Bronchial epithelial cell (primary cell): ENCODE data around the gene SCYGR2. TPM values are rescaled to one million over a fixed set of nuclear protein-coding genes. Genes with fewer than 3 reads are reported as not detected.

ENCODE experiments used
- DNase-seq: peaks from one replicate; pipeline ENCODE4 v3.0.0-alpha.2; 2010; ENCODE audit warnings: low read depth
- FAIRE-seq: peaks from 2 replicates; lab custom pipeline; 2011; peaks lifted over from hg19 to GRCh38; lab: Jason Lieb, UNC
- H3K27me3 ChIP-seq: 2 replicates; pipeline ENCODE4 v1.5.1; 2011; ENCODE audit warnings: low read length; ENCODE audit not compliant: control insufficient read depth, insufficient read depth
- H3K36me3 ChIP-seq: 2 replicates; pipeline ENCODE4 v1.5.1; 2011; ENCODE audit warnings: low read length; ENCODE audit not compliant: control insufficient read depth, insufficient read depth
- H3K4me3 ChIP-seq: 2 replicates; pipeline ENCODE4 v1.5.1; 2011; ENCODE audit warnings: mild to moderate bottlenecking, low read depth, low read length, control low read depth
- CTCF ChIP-seq: IDR thresholded peaks from 2 replicates; pipeline ENCODE4 v1.5.1; 2011; ENCODE audit warnings: mild to moderate bottlenecking, moderate library complexity, low read length, control low read depth, inconsistent platforms; ENCODE audit not compliant: insufficient read depth, severe bottlenecking
- total RNA-seq: library from RNA; depleted of rRNA; stranded (reverse); fragments of >200 nt; gene quantifications from 2 replicates; pipeline ENCODE4 v1.2.1, GENCODE V29; 2014

SCYGR2 gene
- total RNA-seq, 1 donor from 2014 or later = not detected

GRCh38 chr2:227613272-227613660 lies 14.6 kb downstream of the SCYGR2 start:
- peak; percentile 10 for DNase-seq
- no peak for TF ChIP-seq CTCF
- no peak for FAIRE-seq
- Histone ChIP-seq H3K27me3 (peaks cover 1% of the 10 kb centered on the region), H3K4me3 (no peak overlapping the region), H3K36me3 (no peaks in the 10 kb centered on the region)

GRCh38 chr2:227614246-227614645 lies 15.6 kb downstream of the SCYGR2 start:
- Histone ChIP-seq H3K27me3 (peaks cover 1% of the 10 kb centered on the region), H3K4me3 (no peak overlapping the region), H3K36me3 (no peaks in the 10 kb centered on the region)
- no peak for DNase-seq
- no peak for TF ChIP-seq CTCF
- FAIRE-seq = no peak

GRCh38 chr2:227614740-227615139 lies 16.0 kb downstream of the SCYGR2 start, which contains the start of gene SCYGR3:
Gene SCYGR3, minus strand, starts transcription at chr2:227614840. Its CDS starts 0 bp downstream, at chr2:227614840.
- DNase-seq = no peak
- Histone ChIP-seq H3K4me3 (no peak within 1 kb of the TSS), H3K36me3 (no peaks in the 10 kb centered on the region), H3K27me3 (peaks cover 1% of the 10 kb centered on the region)
- TF ChIP-seq CTCF = no peak
- FAIRE-seq = no peak

GRCh38 chr2:227615181-227615580 lies 16.5 kb downstream of the SCYGR2 start:
- no peak for TF ChIP-seq CTCF
- Histone ChIP-seq H3K36me3 (no peaks in the 10 kb centered on the region), H3K27me3 (peaks cover 1% of the 10 kb centered on the region), H3K4me3 (no peak overlapping the region)
- FAIRE-seq = no peak
- DNase-seq = no peak

GRCh38 chr2:227615906-227616305 lies 17.2 kb downstream of the SCYGR2 start:
- Histone ChIP-seq H3K4me3 (no peak overlapping the region), H3K36me3 (no peaks in the 10 kb centered on the region), H3K27me3 (peaks cover 1% of the 10 kb centered on the region)
- TF ChIP-seq CTCF = no peak
- FAIRE-seq (no peak), DNase-seq (no peak)

GRCh38 chr2:227616631-227617030 lies 17.9 kb downstream of the SCYGR2 start:
- DNase-seq = no peak
- H3K27me3 ChIP-seq = peaks cover 1% of the 10 kb centered on the region
- TF ChIP-seq CTCF = no peak
- FAIRE-seq = no peak
- H3K4me3 ChIP-seq = no peak overlapping the region
- no peaks in the 10 kb centered on the region for H3K36me3 ChIP-seq
